Measurements from ENCODE around the gene RET. TPM values are rescaled to one million over a fixed set of nuclear protein-coding genes. Genes with fewer than 3 reads are reported as not detected.
"Not testable (repeated sequence)": the region's sequence is repeated elsewhere in the genome, so short reads cannot be mapped to it uniquely, and the experiment has no call there.

The RET gene
- total RNA-seq, 2 donors from 2014 or later = 1.2 to 3.5 TPM

GRCh38 chr10:43093423-43094076 is 16.7 kb downstream of the RET start:
- no peak overlapping the region for H3K9ac ChIP-seq (ENCODE audit: extremely low read depth, low read length, poor library complexity, severe bottlenecking)
- no peak overlapping the region for H3K4me3 Mint-ChIP-seq
- H3K4me1 ChIP-seq (ENCODE audit: control insufficient read depth, insufficient read depth, low read length) = no peaks in the 10 kb centered on the region
- no peak overlapping the region for H3K27ac Mint-ChIP-seq
- no peaks in the 10 kb centered on the region for H3K36me3 ChIP-seq (ENCODE audit: control insufficient read depth, insufficient read depth, low read length)
- TF ChIP-seq CTCF (conservative IDR thresholded peaks at IDR 0.05) = peak; percentile 62
- H3K27me3 Mint-ChIP-seq (ENCODE audit: insufficient read depth) = no peaks in the 10 kb centered on the region
- H3K27me3 ChIP-seq (ENCODE audit: control insufficient read depth, insufficient read depth, low read length, poor library complexity, severe bottlenecking) = no peaks in the 10 kb centered on the region
- no peaks in the 10 kb centered on the region for H3K4me1 Mint-ChIP-seq
- H3K9me3 ChIP-seq (ENCODE audit: control insufficient read depth, low read length) = no peaks in the 10 kb centered on the region
- H3K27ac ChIP-seq (ENCODE audit: low read depth, low read length) = no peak overlapping the region
- 63 to 68% methylated on average over 6 to 12 of the region's 12 CpGs for WGBS, 2 experiments (ENCODE audit: insufficient coverage in 1 of 2, insufficient read length in 1 of 2)
- no peak overlapping the region for H3K4me3 ChIP-seq (ENCODE audit: low read length)
- H3K36me3 Mint-ChIP-seq (ENCODE audit: low read depth) = no peaks in the 10 kb centered on the region
- DNase-seq = peak; percentile 83
- H3K9me3 Mint-ChIP-seq = no peaks in the 10 kb centered on the region

DNA sequence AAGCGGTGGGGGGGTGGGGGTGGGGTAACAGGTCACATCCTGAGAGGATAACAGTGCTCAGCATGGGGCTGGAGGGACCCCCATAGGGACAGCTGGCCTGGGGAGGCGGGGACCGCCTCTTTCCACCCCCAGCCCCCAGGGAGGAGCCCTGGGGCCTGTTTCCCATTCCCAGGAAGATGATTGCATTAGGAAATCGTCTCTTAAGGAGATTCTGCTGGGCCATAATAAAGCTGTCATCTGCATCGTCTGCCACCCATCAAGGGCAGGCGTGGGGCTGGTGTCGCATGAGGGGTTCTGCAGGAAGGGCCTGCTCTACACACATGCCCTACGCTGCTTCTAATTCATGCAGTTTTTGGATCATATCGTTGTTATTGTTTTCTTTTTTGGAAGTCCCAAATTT is 17.2 kb downstream of the RET start:
- Mint-ChIP-seq H3K4me3 (no peak overlapping the region), H3K27ac (no peak overlapping the region), H3K9me3 (no peaks in the 10 kb centered on the region), H3K4me1 (no peaks in the 10 kb centered on the region), H3K27me3 (ENCODE audit: insufficient read depth) (no peaks in the 10 kb centered on the region), H3K36me3 (ENCODE audit: low read depth) (no peaks in the 10 kb centered on the region)
- Histone ChIP-seq H3K9me3 (ENCODE audit: control insufficient read depth, low read length) (no peaks in the 10 kb centered on the region), H3K4me1 (ENCODE audit: control insufficient read depth, insufficient read depth, low read length) (no peaks in the 10 kb centered on the region), H3K36me3 (ENCODE audit: control insufficient read depth, insufficient read depth, low read length) (no peaks in the 10 kb centered on the region), H3K27me3 (ENCODE audit: control insufficient read depth, insufficient read depth, low read length, poor library complexity, severe bottlenecking) (no peaks in the 10 kb centered on the region), H3K27ac (ENCODE audit: low read depth, low read length) (no peak overlapping the region), H3K9ac (ENCODE audit: extremely low read depth, low read length, poor library complexity, severe bottlenecking) (no peak overlapping the region), H3K4me3 (ENCODE audit: low read length) (no peak overlapping the region)
- no peak for DNase-seq
- no peak for TF ChIP-seq CTCF (conservative IDR thresholded peaks at IDR 0.05)
- 85 to 87% methylated on average over 5 to 9 of the region's 9 CpGs for WGBS, 2 experiments (ENCODE audit: insufficient coverage in 1 of 2, insufficient read length in 1 of 2)

DNA sequence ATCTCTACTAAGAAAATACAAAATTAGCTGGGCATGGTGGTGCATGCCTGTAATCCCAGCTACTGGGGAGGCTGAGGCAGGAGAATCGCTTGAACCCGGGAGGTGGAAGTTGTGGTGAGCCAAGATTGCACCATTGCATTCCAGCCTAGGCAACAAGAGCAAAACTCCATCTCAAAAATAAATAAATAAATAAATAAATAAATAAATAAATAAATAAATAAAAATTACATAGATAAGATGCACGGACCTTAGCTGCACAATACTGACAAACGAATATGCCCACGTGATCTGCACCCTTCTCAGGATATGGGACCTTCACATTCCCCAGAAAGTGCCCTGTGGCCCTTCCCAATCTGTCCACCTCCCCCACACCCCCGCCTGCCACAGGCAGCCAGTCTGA is 22.5 kb downstream of the RET start:
- peaks cover 18% of the 10 kb centered on the region for H3K27me3 Mint-ChIP-seq (ENCODE audit: insufficient read depth)
- not testable (repeated sequence) for H3K9me3 ChIP-seq (ENCODE audit: control insufficient read depth, low read length); H3K4me3 ChIP-seq (ENCODE audit: low read length); H3K9me3 Mint-ChIP-seq; H3K4me1 ChIP-seq (ENCODE audit: control insufficient read depth, insufficient read depth, low read length); H3K27ac Mint-ChIP-seq; H3K36me3 Mint-ChIP-seq (ENCODE audit: low read depth); H3K9ac ChIP-seq (ENCODE audit: extremely low read depth, low read length, poor library complexity, severe bottlenecking); H3K27me3 ChIP-seq (ENCODE audit: control insufficient read depth, insufficient read depth, low read length, poor library complexity, severe bottlenecking); H3K4me1 Mint-ChIP-seq; H3K27ac ChIP-seq (ENCODE audit: low read depth, low read length); H3K36me3 ChIP-seq (ENCODE audit: control insufficient read depth, insufficient read depth, low read length); H3K4me3 Mint-ChIP-seq; DNase-seq
- 97 to 100% methylated on average over 1 to 6 of the region's 6 CpGs for WGBS, 2 experiments (ENCODE audit: insufficient coverage in 1 of 2, insufficient read length in 1 of 2)

GRCh38 chr10:43099928-43100327 is 23.1 kb downstream of the RET start:
- no peak for DNase-seq
- Histone ChIP-seq H3K27me3 (ENCODE audit: control insufficient read depth, insufficient read depth, low read length, poor library complexity, severe bottlenecking) (peaks cover 12% of the 10 kb centered on the region), H3K4me3 (ENCODE audit: low read length) (no peak overlapping the region), H3K9ac (ENCODE audit: extremely low read depth, low read length, poor library complexity, severe bottlenecking) (no peak overlapping the region), H3K9me3 (ENCODE audit: control insufficient read depth, low read length) (no peaks in the 10 kb centered on the region), H3K27ac (ENCODE audit: low read depth, low read length) (no peak overlapping the region), H3K4me1 (ENCODE audit: control insufficient read depth, insufficient read depth, low read length) (no peaks in the 10 kb centered on the region), H3K36me3 (ENCODE audit: control insufficient read depth, insufficient read depth, low read length) (no peaks in the 10 kb centered on the region)
- no peaks in the 10 kb centered on the region for H3K9me3 Mint-ChIP-seq
- no peak for TF ChIP-seq CTCF (conservative IDR thresholded peaks at IDR 0.05)
- no peaks in the 10 kb centered on the region for H3K36me3 Mint-ChIP-seq (ENCODE audit: low read depth)
- 83 to 100% methylated on average over 1 to 4 of the region's 4 CpGs for WGBS, 2 experiments (ENCODE audit: insufficient coverage in 1 of 2, insufficient read length in 1 of 2)
- no peaks in the 10 kb centered on the region for H3K4me1 Mint-ChIP-seq
- peaks cover 22% of the 10 kb centered on the region for H3K27me3 Mint-ChIP-seq (ENCODE audit: insufficient read depth)
- H3K27ac Mint-ChIP-seq = no peak overlapping the region
- H3K4me3 Mint-ChIP-seq = no peak overlapping the region
